22Rv1 (cell line): ENCODE results near the gene NEURL1B.

Experiments
- ZFX ChIP-seq: fragments of 450-650 bp; IDR thresholded peaks from 2 replicates; pipeline ENCODE4 v1.6.1; 2017; ENCODE audit warnings: antibody characterized with exemption, borderline replicate concordance
- TF ChIP-seq, protein P1 (sequence below): fragments of 450-650 bp; IDR thresholded peaks from 2 replicates; pipeline ENCODE4 v1.5.1; 2017; ENCODE audit warnings: mild to moderate bottlenecking

DNA sequence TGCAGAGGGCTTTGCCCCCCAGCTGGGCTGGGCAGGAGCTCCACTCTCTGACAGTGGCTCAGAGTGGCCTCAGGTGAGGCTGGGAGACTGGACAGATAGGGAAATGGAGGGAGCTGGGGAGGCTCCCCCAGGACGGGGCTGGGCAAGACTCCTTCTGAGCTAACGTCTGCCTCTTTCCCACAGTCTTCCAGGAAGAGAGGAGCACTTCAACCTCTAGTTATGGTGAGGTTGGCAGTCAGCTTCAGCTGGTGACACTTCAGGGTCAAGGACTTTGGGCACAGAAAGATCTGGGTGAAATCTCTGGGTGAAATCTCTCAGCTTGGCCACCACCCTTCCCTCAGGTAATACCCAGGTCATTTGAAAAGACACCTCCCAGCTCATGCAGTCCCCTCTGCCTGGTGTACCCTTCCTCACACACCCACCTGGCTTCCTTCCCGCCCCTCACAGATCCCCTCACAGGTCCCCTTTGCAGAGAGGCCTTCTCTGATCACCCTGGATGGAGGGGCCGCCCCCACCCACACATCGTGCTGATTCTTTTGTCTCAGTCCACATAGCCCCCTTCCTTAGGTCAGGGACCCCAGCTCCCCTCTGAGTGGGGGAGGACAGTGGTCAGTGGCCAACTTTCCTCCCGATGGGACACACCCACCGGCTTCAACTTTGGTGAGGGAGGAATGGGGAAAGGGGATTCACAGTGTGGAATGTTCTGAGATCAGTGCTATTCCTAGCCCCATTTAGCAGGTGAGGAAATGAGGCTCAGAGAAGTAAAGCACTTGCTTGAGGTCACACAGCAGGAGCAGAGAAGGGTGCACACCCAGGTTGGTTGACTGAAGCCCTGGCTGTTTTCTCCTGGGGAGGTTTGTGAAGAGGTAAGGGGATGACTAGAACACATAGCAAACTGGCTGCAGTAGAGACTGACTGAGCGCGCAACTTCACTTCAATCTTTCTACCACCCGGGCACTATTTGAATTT, 15.8 kb upstream of the NEURL1B start:
- TF ChIP-seq, protein P1, sequence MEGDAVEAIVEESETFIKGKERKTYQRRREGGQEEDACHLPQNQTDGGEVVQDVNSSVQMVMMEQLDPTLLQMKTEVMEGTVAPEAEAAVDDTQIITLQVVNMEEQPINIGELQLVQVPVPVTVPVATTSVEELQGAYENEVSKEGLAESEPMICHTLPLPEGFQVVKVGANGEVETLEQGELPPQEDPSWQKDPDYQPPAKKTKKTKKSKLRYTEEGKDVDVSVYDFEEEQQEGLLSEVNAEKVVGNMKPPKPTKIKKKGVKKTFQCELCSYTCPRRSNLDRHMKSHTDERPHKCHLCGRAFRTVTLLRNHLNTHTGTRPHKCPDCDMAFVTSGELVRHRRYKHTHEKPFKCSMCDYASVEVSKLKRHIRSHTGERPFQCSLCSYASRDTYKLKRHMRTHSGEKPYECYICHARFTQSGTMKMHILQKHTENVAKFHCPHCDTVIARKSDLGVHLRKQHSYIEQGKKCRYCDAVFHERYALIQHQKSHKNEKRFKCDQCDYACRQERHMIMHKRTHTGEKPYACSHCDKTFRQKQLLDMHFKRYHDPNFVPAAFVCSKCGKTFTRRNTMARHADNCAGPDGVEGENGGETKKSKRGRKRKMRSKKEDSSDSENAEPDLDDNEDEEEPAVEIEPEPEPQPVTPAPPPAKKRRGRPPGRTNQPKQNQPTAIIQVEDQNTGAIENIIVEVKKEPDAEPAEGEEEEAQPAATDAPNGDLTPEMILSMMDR = no peak
- no peak for TF ChIP-seq ZFX
